ENCODE measurements around the gene CRTC1.

CRTC1 gene

GRCh38 chr19:18639706-18640243 lies 43.7 kb upstream of the CRTC1 start:
- no peak for TF ChIP-seq CTCF (conservative IDR thresholded peaks at IDR 0.05)
- H3K27ac ChIP-seq, result no peak overlapping the region; the same call in 1 of the 2 replicates

- H3K27ac ChIP-seq, result no peak overlapping the region
- no peak for TF ChIP-seq CTCF (conservative IDR thresholded peaks at IDR 0.05)
Observed at GRCh38 chr19:18644196-18645034, 39.1 kb upstream of the CRTC1 start.

- H3K27ac ChIP-seq, result no peak overlapping the region
- no peak for TF ChIP-seq CTCF (conservative IDR thresholded peaks at IDR 0.05)
Observed at GRCh38 chr19:18645035-18645511, 38.4 kb upstream of the CRTC1 start.

GRCh38 chr19:18646535-18647370 lies 36.7 kb upstream of the CRTC1 start:
- no peak overlapping the region for H3K27ac ChIP-seq
- no peak for TF ChIP-seq CTCF (conservative IDR thresholded peaks at IDR 0.05)

GRCh38 chr19:18647371-18647767 lies 36.1 kb upstream of the CRTC1 start:
- no peak overlapping the region for H3K27ac ChIP-seq

GRCh38 chr19:18647807-18648206 lies 35.7 kb upstream of the CRTC1 start:
- no peak overlapping the region for H3K27ac ChIP-seq
- no peak for TF ChIP-seq CTCF (conservative IDR thresholded peaks at IDR 0.05)

More at GRCh38 chr19:18647371-18647767, 36.1 kb upstream of the CRTC1 start:
- TF ChIP-seq CTCF (conservative IDR thresholded peaks at IDR 0.05), result no peak

GRCh38 chr19:18648973-18649315 lies 34.5 kb upstream of the CRTC1 start:
- H3K27ac ChIP-seq, result no peak overlapping the region
- TF ChIP-seq CTCF (conservative IDR thresholded peaks at IDR 0.05), result no peak
